Muscle layer of duodenum (tissue), 2 donors: ENCODE data around the gene KCNIP3.
"Not testable (repeated sequence)": the region's sequence is repeated elsewhere in the genome, so short reads cannot be mapped to it uniquely, and the experiment has no call there.

Experiments used
- H3K27ac ChIP-seq: one replicate; pipeline ENCODE4 v1.7.0; 2013; ENCODE audit warnings: mild to moderate bottlenecking, low read length
- H3K27me3 ChIP-seq: one replicate; pipeline ENCODE4 v1.7.0; 2013; ENCODE audit warnings: low read depth, mild to moderate bottlenecking, control low read depth, low read length
- H3K36me3 ChIP-seq, 2 donors: one replicate each; pipeline ENCODE4 v1.7.0; 2013; ENCODE audit warnings: low read length in 2 of 2, control low read depth in 1 of 2, mild to moderate bottlenecking in 1 of 2; ENCODE audit not compliant: insufficient read depth in 2 of 2, control insufficient read depth in 1 of 2
- H3K4me1 ChIP-seq, 2 donors: one replicate each; pipeline ENCODE4 v1.7.0; 2013; ENCODE audit warnings: low read length in 2 of 2, mild to moderate bottlenecking in 2 of 2, control low read depth in 1 of 2, moderate library complexity in 1 of 2; ENCODE audit not compliant: insufficient read depth in 2 of 2, control insufficient read depth in 1 of 2
- H3K4me3 ChIP-seq, 2 donors: one replicate each; pipeline ENCODE4 v1.7.0; 2013; ENCODE audit warnings: low read length in 2 of 2, low read depth in 1 of 2, mild to moderate bottlenecking in 1 of 2
- H3K9me3 ChIP-seq, 2 donors: one replicate each; pipeline ENCODE4 v1.7.0; 2013; ENCODE audit warnings: low read length in 2 of 2, control low read depth in 1 of 2, mild to moderate bottlenecking in 1 of 2; ENCODE audit not compliant: control insufficient read depth in 1 of 2
- donor health status: healthy.

KCNIP3 gene

DNA sequence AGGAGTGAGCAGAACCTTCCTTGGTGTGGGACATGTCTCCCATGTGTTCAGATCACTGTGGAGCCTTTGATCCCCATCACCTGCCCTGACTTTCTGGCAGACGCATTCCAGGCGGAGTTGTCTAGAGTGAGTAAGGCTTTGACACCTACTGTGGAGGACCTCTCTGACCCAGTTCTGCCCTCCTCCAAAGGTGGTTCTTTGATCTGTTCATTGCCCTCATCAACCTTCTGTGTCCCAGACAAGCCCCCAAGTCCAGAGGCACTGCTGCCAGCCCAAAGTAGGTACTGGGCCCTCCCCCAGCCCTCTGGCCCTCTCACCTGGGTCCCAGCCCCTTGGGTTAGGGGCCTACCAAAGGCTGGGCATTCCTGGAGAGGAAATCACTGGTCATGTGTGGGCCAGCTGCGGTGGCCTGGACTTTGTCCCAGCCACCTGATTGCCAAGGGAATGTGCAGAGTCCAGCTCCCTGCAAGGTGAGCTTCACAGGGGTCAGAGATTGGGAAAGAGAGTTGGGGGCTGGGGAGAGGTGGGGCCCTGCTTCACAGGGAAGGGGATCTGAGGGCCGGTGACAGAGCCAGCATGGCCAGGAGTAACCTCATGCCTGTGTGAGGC is 93.2 kb downstream of the KCNIP3 start:
- H3K9me3 ChIP-seq, result no peaks in the 10 kb centered on the region
- H3K27me3 ChIP-seq, result peaks cover 5% of the 10 kb centered on the region
- H3K36me3 ChIP-seq, result no peaks in the 10 kb centered on the region
- H3K4me1 ChIP-seq, result no peaks in the 10 kb centered on the region
- no peak overlapping the region for H3K4me3 ChIP-seq
- peak overlapping the region; percentile 58 for H3K27ac ChIP-seq

DNA sequence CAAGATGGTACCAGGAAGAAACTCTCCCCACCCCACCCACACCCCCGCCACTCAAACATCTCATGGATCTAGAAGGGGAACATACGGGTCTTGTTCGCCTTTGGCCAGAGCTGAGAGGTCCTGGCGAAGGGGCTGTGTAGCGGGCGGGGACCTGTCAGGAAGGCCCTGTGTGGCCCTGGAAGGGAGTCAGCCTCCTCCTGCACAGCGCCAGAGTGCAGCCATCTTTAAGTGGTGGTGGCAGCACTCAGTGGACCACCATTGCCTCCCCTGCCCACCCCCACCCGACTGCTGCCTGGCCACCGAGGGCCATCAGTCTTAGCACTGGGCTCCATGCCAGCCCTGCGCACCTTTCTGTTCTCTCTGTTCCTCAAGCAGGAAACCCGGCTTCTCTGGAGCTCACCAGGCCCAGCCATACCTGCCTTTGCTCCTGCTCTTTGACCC is 93.8 kb downstream of the KCNIP3 start:
- no peak overlapping the region for H3K4me3 ChIP-seq
- no peaks in the 10 kb centered on the region for H3K36me3 ChIP-seq
- H3K9me3 ChIP-seq, result no peaks in the 10 kb centered on the region
- H3K4me1 ChIP-seq, result no peaks in the 10 kb centered on the region
- H3K27ac ChIP-seq, result peak overlapping the region; percentile 27
- peaks cover 5% of the 10 kb centered on the region for H3K27me3 ChIP-seq

DNA sequence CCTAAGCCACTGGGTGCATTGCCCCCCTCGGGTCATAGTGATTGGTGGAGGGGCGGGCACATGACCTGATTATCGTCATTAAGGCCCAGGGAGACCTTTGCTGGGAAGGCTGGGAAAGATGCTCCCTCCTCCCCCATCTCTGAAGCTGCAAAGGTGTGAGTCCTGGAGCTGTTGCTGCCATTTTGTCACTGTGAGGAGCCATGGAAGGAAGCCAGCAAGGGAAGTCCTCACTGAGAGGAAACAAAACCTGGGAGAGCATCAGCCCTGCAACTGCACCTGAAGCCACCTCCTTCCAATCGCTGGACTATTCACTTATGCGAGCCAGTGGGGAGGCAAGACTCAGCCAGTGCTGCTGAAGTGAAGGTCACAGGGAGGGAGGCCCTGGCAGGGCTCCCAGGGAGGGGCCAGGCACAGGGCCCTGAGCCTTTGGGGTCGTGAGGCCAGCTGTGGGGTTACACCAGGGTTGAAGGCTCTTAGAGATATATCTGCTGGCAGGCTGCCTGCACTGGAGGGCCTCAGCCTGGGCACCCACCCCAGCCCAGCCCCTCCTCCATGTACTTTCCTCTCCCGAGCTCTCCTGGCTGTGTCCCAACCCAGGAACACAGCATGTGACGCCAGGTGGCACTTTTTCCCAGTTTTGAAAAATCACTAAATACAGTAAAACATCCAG is 94.6 kb downstream of the KCNIP3 start:
- peaks cover 5% of the 10 kb centered on the region for H3K27me3 ChIP-seq
- no peaks in the 10 kb centered on the region for H3K36me3 ChIP-seq
- no peak overlapping the region for H3K4me3 ChIP-seq
- no peaks in the 10 kb centered on the region for H3K9me3 ChIP-seq
- H3K27ac ChIP-seq, result peak overlapping the region; percentile 27
- no peaks in the 10 kb centered on the region for H3K4me1 ChIP-seq

DNA sequence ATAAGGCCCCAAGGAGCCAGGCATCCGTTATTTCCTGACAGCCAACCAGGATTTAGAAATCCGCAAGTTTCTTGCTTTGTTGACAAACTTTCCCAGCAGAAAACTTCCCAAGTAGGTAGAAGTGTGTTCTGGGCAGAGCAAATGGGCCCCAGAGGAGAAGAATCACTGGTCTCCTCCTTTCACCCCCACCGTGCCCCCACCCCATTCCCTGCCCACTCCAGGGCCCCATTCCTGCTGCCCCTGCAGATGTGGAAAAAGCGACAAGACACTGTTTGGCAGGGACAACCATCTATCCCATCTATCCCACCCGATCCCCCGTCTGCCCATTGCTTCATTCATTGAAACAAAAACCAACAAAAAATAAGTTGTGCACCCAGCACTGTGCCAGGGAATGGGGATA is 95.2 kb downstream of the KCNIP3 start:
- Histone ChIP-seq H3K27ac (no peak overlapping the region), H3K36me3 (no peaks in the 10 kb centered on the region), H3K4me3 (no peak overlapping the region), H3K9me3 (no peaks in the 10 kb centered on the region), H3K4me1 (no peaks in the 10 kb centered on the region), H3K27me3 (peaks cover 5% of the 10 kb centered on the region)

DNA sequence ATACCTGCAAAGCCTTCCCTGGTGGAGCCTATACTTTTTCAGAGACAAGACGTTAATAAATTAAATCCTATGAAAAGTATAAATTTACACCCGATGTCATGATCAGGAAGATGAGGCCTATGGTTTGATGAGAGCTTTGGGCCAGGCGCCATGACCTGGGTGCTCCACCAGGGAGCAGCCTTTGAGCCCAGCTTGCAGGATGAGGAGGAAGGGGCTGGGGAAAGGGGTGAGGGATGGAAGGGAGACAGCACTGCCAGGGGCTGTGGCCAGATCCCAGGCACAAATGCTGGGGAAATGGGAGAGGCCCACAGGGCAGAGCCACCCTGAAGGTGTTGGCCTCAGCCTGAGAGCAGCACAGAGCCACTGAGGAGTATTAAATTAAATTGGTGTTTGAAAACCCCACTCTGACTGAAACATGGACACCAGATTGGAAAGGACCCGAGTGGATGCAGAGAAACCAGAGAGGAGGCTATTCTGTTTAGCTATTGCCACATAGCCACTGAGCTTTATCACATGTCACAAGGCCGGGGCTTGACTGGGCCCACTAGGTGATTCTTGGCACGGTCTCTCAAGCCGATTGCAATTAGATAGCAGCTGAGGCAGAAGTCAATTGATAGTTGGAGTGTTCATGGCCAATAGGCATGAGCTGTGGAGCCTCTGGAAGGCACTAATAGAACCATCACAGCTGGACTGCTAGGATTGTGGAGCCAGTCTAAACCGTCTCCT is 95.7 kb downstream of the KCNIP3 start:
- Histone ChIP-seq H3K36me3 (no peaks in the 10 kb centered on the region), H3K27me3 (peaks cover 5% of the 10 kb centered on the region), H3K27ac (no peak overlapping the region), H3K4me3 (no peak overlapping the region), H3K9me3 (no peaks in the 10 kb centered on the region), H3K4me1 (no peaks in the 10 kb centered on the region)

DNA sequence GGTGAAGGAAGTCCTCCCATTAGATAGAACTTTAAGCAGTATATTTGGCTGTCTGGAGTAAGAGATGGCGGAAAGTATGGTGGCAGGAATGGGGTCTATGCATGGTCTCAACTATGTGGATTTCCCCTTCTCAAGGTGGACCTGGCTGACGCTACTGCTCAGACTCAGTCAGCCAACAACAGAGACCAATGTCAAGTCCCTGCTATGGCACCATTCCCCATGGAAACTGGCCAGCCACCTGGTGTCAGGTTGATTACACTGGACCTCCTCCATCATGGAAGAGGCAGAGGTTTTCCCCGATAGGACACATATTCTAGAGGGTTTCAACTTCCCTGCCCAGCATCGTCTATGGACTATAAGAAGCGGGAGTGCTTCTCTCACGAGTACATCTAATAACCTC is 96.8 kb downstream of the KCNIP3 start:
- no peak overlapping the region for H3K27ac ChIP-seq
- no peaks in the 10 kb centered on the region for H3K4me1 ChIP-seq
- H3K9me3 ChIP-seq, result no peaks in the 10 kb centered on the region
- no peaks in the 10 kb centered on the region for H3K27me3 ChIP-seq
- no peaks in the 10 kb centered on the region for H3K36me3 ChIP-seq
- H3K4me3 ChIP-seq, result no peak overlapping the region

DNA sequence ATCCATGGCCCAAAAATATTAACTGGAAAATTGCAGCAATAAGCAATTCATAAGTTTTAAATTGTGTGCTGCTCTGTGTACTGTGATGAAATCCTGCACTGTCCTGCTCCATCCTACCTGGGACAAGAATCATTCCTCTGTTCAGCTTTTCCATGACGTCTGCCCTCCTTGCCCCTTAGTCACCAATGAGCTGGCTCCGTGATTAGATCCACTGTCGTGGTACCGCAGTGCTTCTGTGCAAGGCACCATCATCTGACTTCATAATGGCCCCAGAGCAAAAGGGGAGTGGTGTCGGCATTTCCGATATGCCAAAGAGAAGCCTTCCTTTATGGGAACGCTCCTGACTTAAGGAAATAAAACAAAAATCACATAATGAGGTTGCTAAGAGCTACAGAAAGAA is 101.9 kb downstream of the KCNIP3 start:
- Histone ChIP-seq H3K4me1 (peaks cover 0 to 13% of the 10 kb centered on the region in 2 donors), H3K36me3 (no peaks in the 10 kb centered on the region), H3K27ac (no peak overlapping the region), H3K4me3 (no peak overlapping the region), H3K9me3 (no peaks in the 10 kb centered on the region), H3K27me3 (no peaks in the 10 kb centered on the region)

DNA sequence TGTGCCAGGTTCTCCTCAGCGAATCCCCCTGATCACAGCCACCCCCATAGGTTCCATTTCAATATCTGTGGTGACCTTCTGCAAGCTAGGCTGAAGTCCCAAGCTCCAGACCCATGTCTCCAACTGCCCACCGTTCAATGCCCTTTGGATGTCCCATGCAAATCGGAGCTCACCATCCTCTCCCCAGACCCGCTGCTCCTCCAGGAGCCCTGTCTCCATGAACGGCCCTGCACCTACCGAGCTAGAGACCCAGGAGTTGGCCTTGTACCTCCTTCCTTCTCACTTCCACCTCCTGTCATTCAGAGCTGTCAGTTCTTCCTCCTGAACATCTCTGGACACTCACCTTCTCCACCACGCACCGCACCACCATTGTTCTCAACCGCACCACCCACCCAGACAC is 104.3 kb downstream of the KCNIP3 start:
- Histone ChIP-seq H3K9me3 (no peaks in the 10 kb centered on the region), H3K27ac (no peak overlapping the region), H3K4me3 (peak overlapping the region; percentile 86 to 95), H3K4me1 (peaks cover 0 to 13% of the 10 kb centered on the region in 2 donors), H3K27me3 (no peaks in the 10 kb centered on the region), H3K36me3 (no peaks in the 10 kb centered on the region)

DNA sequence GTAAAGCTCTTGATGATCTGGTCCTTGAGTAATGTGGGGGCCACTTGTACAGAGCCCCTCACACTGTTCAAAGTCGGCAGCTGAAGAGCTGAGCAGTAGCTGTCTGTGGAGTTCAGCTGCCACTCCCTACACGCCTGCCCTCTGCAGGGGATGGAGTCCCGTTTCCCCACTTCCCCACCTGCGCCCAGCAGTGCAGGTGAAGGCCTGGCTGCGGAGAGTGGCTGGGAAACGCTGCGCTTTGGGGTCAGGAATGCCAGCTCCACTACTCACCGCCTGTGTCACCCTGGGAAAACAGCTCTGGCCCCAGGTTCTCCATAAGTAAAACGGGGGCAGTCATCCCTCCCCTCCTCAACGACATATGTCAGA is 104.8 kb downstream of the KCNIP3 start:
- H3K27ac ChIP-seq, result peak overlapping the region; percentile 91
- H3K4me1 ChIP-seq, result peaks cover 0 to 13% of the 10 kb centered on the region in 2 donors
- not testable (repeated sequence) for H3K36me3 ChIP-seq, H3K27me3 ChIP-seq, H3K9me3 ChIP-seq
- H3K4me3 ChIP-seq, result peak overlapping the region; percentile 86 to 95

DNA sequence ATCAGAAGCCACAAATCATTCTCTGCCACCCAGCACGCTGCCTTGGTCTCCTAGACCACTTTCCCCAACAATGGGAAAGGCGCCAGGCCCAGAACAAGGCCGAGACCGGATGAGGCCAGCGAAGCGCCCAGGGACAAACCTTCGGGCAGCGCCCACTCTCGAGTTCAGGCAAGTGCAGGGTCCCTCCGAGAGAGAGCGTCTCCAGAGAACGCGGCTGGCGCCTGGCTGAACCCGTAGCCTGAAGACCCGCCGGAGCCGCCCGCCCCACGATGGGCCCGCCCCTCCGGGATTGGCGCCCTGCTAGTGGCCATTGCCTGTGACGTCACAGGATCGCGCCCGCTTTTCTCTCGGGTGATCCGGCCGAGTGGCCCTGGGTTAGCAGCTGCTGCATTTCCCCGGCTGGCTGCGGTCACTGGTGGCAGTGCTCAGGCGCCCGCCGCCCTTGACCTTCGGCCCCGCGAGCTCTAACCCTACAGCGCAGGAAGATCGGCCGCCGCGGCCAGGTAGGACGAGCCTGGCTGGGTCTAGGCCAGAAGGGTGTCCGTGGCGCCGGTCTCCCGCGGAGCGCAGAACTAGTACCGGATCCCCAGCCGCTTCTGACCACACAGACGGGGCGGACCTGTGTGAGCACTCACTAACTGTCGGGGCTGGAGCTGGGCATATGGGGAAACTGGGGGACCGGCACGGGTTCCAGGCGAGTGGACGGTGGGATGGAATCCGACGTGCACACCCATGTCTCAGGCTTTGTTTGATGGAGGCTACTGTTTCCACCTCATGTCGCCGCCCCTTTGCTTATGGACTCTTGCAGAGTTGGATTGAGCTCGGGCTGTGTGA is 105.4 kb downstream of the KCNIP3 start, which contains the start of gene FAHD2A:
Gene FAHD2A, plus strand, starts transcription at position 339 of the 834 bp plus-strand sequence. CDS start 2,851 bp downstream, outside the sequence.
- Histone ChIP-seq H3K36me3 (no peaks in the 10 kb centered on the region), H3K9me3 (no peaks in the 10 kb centered on the region), H3K4me1 (peaks cover 0 to 13% of the 10 kb centered on the region in 2 donors), H3K27me3 (no peaks in the 10 kb centered on the region), H3K27ac (peak within 1 kb of the TSS; percentile 91), H3K4me3 (peak within 1 kb of the TSS; percentile 86 to 95)

DNA sequence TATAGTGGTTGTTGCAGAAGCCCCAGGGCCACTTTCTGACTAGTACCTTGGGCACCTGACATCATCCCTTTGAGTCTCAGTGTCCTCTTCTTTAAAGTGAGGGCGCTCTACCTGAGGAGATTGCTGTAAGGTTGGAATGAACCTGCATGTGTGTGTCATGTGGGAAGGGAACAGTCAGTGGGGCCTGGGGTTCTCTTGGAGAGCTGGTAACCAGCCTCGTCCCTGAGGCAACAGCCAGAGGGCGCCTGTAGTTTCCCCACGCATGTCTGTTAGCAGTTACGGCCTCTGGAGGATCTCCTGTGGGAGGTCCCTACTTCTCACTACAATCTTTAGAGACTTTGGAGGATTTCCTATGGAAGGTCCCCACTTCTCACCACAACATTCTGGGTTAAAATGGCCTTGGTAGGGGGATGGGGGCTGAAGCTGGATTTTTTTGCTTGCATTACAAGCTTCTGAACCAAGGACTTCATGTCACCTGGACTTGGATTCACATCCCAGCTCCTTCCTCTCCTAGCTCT is 106.1 kb downstream of the KCNIP3 start:
- H3K4me1 ChIP-seq, result peaks cover 0 to 13% of the 10 kb centered on the region in 2 donors
- peak overlapping the region; percentile 91 for H3K27ac ChIP-seq
- peak overlapping the region; percentile 86 to 95 for H3K4me3 ChIP-seq
- not testable (repeated sequence) for H3K36me3 ChIP-seq, H3K27me3 ChIP-seq, H3K9me3 ChIP-seq
